T1000 (cell line): ENCODE results near the gene PODXL.
A peak's percentile ranks its signal among the peaks of the same experiment; 100 is the strongest.
"Not testable (repeated sequence)": the region's sequence is repeated elsewhere in the genome, so short reads cannot be mapped to it uniquely, and the experiment has no call there.

Experiments
- DNase-seq: peaks from one replicate; lab custom pipeline; 2025; ENCODE audit warnings: mixed read lengths; lab: John Stamatoyannopoulos, UW

PODXL gene

GRCh38 chr7:131538071-131538812 is 18.2 kb downstream of the PODXL start:
- DNase-seq = no peak

GRCh38 chr7:131537571-131537978 is 18.9 kb downstream of the PODXL start:
- no peak for DNase-seq

- DNase-seq = no peak
Observed at GRCh38 chr7:131536361-131536849, 20.0 kb downstream of the PODXL start.

- DNase-seq = no peak
Observed at GRCh38 chr7:131533566-131534561, 22.6 kb downstream of the PODXL start.

- no peak for DNase-seq
Observed at GRCh38 chr7:131533151-131533559, 23.3 kb downstream of the PODXL start.

- no peak for DNase-seq
Observed at GRCh38 chr7:131532570-131533091, 23.8 kb downstream of the PODXL start.

- DNase-seq = no peak
Observed at GRCh38 chr7:131530137-131530536, 26.3 kb downstream of the PODXL start.

GRCh38 chr7:131529617-131530016 is 26.8 kb downstream of the PODXL start:
- DNase-seq = no peak

GRCh38 chr7:131529179-131529578 is 27.2 kb downstream of the PODXL start:
- DNase-seq = no peak

GRCh38 chr7:131527456-131527855 is 29.0 kb downstream of the PODXL start:
- no peak for DNase-seq

- DNase-seq = no peak
Observed at GRCh38 chr7:131525820-131526219, 30.6 kb downstream of the PODXL start.

- DNase-seq = no peak
Observed at GRCh38 chr7:131524703-131525102, 31.7 kb downstream of the PODXL start.

GRCh38 chr7:131524115-131524514 is 32.3 kb downstream of the PODXL start:
- DNase-seq = no peak

- DNase-seq = no peak
Observed at GRCh38 chr7:131522325-131522930, 34.0 kb downstream of the PODXL start.

GRCh38 chr7:131521651-131522163 is 34.7 kb downstream of the PODXL start:
- DNase-seq = no peak

GRCh38 chr7:131518626-131519025 is 37.8 kb downstream of the PODXL start:
- no peak for DNase-seq

- no peak for DNase-seq
Observed at GRCh38 chr7:131517218-131517923, 39.1 kb downstream of the PODXL start.

- not testable (repeated sequence) for DNase-seq
Observed at GRCh38 chr7:131515471-131515870, 41.0 kb downstream of the PODXL start.

GRCh38 chr7:131513245-131514061 is 43.0 kb downstream of the PODXL start:
- peak; percentile 15 for DNase-seq
